ENCODE results near the gene KDM4C.

The KDM4C gene

DNA sequence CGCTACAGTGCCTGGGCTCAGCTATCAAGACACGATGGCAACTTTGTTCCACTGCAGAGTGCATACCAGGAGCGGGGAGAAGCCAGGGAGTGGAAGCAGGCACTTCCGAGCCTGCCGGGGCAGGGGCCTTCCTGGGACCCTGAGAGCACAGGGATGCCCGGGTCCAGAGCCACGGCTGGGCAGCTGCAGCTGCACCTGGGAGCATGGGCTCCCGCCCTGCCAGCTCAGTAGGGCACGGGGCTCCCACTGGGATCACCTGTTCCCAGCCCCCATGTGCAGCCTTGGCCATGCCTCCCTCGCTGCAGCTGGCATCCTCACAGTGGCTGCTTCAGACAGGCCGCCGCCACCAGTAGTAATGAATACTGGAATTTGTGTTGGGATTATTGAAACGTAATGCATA, 391.5 kb downstream of the KDM4C start:
- DNase-seq, result no peak

DNA sequence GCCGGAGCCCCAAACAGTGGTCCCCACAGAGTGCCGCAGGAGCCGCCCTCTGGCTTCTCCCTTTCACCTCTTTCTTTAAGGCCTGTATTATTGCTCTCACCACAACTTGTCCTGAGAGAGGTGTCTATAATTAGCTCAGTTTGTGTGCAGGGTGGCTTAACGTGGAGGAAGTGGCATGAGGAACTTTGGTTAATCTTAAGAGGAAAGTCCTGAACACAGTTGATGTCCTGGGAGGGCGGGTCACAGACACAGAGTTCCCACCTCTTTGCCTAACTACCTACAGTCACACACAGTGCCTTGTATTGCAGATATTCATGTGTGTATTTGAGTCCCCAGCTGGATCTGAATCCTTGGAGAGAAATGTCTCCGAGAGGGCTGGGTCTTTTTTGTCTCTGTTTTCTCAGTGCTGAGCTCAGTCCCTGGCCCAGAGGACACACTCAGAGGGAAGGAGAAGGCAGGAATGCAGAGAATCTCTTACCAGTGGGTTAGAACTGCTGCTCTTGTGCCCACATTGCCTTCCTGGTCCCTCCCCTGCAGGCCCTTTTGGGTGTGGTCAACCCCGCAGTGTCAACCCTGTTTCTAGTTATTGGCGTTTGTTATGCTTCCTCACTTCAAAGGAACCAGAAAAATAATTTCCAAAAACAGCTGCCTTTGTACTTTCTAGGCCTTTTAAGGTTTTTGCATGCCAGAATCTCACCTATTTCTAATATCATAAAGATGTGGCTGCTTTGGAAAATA, 392.5 kb downstream of the KDM4C start:
- no peak for DNase-seq

DNA sequence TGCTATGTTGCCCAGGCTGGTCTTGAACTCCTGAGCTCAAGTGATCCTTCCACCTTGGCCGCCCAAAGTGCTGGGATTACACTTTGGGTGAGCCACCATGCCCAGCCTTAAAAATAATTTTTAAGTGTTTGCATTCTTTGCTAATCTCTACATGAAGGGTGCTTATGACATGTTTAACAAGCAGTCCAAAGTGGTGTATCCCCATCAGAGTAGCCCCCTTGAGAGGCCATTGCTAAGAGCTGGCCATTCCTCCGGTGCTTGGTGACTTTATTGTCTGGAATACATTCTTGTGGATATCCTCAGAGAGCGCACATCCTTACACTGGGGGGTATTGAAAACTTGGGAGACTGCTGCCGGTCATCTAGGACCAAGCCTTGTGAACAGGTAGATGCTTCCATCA, 395.4 kb downstream of the KDM4C start:
- no peak for DNase-seq

DNA sequence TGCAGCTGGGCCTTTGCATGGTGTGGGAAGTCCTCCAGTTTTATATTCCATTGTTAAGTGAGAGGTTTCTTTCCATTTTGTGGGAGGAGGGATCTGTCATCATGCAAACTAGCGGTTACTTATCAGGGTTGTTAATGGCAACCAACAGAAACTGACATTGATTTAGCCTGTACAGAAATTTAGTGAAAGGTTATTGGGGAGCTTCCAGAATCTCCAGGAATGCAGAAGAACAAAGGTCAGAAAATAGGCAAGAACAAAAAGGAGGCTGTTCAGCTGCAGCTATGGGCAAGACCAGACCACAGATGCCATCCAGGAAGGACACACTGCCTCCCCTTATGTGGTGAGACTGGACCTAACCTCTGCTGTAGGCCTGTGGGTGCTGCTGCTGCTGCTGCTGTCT, 395.8 kb downstream of the KDM4C start:
- DNase-seq, result no peak

DNA sequence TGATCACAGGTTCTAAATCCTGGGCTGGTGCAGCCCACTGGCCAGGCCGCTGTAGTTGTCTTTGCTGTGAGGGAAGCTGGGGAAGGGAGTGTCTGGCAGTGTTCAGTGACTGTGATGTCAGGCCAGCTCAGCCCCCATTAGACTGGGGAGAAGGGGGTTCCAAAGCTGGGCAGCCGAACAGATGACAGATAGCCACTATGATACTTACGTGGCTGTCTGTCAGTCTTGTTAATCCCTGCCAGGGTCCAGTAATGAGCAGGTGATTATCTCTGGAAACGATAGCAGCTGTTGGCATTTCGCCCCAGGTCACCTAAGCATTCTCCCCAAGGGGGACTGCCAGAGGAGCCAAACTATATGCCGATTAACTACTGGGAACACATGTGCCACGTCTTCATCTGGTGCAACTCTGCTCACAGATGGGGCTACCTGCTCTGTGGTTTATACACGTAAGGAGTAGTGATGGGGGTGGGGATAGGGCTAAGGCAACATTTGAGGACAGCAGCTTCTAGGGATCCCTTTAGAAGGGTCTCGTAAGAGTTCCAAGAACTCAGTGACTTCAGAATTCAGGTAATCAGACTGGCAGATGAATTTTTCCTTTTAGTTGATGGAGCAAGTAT, 396.3 kb downstream of the KDM4C start:
- DNase-seq, result no peak

DNA sequence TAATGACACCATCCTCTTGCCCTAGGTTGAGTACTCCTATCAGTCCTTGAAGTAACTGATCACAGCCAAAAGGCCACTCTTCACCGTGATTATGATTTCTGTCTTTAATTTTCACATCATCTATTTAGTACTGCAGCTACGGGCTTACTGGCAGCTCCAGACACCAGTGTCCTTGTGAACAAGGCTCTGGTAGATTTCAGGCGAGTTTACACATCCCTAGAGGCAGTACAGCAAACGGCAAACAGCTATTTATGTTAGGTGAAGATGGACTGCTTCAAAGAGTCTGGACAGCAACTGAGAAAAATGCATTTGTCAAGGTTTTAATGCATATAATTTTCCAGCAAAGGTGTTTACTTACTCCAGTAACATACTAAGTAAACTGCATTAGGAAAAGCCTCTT, 396.9 kb downstream of the KDM4C start:
- no peak for DNase-seq

DNA sequence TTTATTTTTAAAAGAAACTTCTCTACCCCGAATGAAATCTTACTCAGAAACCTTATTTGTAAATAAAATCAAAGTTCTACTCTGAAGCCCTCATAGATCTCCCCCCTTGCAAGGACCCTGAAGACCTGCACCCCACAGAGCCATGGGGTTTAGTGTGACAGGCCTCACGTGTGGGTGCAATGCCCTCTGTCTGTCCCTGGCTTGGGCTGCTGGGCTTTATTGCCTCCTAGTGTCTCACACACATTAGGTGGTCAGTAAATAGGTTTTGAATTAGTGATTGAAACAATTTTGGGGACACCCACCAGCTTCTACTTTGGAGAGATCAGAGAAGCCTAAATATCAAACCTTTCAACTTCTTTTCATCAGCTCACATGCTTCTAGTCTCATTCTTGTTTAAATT, 403.7 kb downstream of the KDM4C start:
- no peak for DNase-seq

DNA sequence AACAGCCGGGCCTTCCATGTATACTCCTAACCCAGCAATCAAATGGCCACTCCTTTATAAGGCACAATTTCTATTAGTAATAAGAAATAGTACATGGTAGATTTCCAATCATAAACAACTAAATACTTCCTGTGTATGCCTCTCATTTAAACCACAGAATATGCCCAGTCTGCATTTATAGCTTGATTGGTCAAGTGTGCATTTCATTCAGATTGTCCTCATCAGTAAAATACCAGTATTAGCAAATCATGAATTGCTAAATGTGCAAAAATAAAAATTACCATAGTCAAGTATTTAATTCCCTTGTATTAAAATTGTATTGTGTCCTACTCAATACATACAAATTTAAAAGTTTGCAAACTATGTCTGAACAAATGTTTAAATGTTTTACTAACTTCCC, 406.2 kb downstream of the KDM4C start:
- no peak for DNase-seq

DNA sequence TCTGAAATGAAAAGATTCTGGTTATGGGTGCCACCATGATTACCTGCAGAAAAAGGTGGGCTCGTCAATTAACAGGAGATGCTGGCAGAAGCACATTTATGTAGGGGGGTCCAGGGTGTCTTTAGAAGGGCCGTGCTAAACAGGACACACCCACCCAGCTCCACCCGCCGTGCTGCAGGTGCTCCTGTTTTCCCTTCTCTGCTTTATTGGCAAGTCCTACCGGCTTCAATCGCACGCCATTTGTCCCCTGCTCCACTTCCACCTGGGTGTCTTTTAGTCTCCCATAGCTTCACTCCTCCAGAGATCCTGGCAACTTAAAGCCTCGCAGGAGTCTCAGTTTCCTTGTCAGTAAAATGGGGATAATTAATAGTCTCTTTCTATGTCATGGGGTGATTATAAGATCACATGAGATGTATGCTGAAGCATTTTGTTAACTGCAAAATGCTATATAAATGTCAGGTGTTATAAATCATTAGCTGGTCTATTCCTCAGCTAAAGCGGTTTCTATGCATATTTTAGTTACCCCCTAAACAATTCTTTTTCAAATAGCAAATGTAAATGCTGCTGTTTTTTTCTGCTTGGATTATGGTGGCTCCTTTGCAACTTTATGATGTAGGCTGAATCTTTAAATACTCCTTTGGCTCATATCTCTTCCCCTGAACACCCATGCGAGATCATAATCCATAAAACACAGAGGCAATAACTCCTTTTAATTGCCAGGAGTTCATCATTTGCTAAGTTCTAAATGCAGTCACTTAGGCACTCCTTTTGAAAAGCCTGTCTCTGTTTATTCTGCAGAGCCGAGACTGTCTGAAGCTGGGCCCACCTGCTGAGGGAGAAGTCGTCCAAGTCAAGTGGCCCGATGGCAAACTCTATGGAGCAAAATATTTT, 406.9 kb downstream of the KDM4C start:
- DNase-seq, result no peak

DNA sequence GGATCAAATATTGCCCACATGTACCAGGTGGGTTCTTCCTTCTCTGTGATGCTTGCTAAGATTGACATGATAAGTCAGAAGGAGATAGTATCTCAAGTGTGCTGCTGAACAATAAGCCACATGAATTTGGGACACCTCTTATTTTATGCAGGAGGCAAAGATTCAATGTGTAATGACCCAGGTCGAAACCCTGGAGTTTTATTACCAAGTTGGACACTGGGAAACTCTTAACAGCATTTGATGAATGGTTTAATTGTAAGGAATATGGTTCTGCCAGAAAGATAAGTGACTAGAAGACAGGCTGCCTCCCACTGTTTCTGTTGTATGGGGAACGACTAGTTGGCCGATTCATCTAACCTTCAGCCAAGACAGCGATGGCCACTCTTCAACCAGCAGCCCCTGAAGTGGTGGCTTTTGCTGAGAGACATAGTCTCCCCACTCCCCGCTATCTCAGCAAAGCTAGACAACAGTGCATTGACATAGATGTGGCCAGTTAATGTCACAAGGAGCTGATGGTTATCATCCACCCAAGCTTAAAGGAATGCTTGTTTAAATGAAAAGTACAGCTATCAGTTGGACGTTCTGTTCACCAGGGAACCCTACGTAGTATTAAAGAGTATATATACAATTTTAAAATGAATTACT, 407.7 kb downstream of the KDM4C start:
- DNase-seq, result no peak

DNA sequence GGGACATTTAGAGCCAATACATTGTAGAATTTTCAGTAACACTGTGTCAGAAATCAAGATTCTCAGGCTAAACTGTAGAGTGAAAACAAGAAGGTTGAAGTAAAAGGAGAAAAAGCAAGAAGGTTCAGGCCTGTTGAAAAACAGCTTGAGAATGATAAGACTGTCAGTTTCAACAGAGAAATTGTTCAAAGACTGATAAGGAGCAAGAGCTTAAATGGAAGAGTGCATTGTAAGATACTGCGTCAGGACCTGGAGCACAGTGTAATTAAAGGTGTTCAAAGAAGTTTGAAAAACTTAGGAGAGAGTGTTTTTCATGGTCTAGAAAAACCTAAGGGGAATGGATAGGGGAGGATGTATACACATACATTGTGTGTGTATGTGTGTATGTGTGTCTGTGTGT, 408.3 kb downstream of the KDM4C start:
- no peak for DNase-seq

DNA sequence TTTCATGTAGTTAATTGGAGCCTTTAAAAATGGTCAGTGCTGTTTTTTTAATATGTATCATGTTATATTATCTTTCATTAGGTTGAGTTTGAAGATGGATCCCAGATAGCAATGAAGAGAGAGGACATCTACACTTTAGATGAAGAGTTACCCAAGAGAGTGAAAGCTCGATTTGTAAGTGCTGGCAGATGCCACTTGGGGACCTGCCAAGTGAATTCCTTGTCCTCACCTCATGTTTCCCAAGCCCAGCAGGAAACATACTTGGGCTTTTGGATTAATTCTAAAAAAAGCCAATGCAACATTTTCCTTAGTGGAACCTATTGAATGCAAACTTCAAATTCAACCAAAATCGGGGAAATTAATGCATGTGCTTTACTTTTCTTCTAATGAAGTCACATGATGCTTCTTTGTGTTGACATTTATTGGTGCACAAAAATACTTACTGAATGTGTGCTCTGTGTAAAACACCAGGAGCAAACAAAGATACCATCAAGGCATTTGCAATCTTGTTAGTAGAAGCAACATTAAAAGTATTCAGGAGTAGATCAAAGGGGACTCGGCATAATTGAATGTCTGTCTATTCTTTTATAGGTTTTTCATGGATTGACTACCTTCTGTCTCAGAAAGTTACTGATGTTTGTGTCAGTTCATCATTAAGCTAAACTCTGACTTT, 412.1 kb downstream of the KDM4C start:
- DNase-seq, result no peak

DNA sequence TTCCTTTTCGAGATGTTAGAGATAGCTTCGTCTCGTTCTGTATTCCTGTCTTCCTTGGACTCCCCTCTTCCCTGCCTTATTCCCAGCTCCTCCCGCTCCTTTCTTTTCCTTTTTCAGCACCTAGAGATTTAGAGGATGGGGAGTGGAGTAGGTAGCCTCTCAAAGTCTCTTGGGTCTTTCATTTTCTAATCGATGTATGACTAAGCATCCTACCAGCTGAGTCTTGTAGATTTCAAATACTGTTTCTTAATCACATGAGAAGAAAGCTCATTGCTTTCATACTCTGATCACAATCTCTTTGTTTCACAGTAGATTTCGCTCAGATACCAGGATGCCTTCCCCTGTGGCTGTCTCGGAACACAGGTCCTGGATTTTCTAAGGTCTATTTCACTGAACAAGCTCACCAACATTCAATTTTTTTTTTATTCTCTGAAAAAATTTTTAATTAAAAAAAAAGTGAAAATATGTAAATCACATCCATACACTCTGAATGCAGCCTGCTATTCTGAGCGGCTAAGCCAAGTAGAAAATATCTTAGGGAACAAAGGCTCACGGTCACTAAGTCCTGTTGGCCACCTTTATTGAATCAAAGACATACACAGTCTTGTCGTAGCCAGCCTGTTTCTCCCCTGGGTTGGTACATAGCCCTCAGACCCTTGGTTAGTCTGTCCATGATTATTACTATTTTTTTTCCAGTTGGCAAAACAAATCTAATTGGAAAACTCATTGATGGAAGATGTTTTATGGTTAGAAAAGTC, 413.8 kb downstream of the KDM4C start:
- DNase-seq, result no peak

DNA sequence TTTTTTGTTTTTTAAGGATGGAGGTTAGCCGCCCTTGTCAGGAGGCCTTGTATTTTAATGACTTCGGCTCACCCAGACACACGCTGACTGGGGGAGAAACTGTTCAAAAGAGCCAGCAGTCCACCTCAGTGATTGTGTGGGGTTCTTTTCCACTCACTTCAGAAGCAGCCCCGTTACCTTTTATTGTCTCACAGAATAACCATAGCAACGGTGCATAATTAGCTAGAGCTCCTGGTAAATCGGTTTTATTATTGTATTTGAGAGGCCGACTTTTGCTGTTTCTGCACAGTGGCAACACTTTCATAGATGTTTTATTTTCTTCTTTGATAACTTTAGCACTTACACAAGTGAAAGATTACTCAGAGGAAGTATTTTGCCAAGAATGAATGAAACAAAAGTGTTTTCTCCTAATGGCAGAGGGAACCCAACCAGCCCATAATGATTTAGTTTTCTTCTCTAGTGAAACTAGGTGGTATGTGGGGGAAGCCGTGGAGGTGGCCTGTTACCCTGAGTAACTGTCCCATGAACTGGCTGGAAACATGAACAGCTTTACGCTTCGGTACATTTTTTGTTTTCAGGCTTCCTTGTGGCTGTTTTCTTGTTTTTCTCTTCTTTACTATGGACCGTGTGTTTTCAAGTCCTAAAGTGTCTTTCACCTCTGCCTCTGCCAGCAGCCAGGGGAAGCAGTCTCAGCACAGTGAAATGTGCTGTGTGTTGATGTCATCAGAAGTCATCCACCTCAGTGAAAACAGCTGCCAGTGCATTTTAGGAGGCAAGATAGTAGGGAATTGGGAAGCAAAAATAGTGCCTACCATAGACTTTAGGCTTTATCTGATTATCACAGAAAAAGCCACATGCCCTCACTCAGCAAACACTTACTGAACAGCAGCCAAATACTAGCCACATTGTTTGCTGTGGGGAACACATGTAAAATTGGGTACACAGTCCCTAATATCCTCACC, 414.7 kb downstream of the KDM4C start:
- no peak for DNase-seq

DNA sequence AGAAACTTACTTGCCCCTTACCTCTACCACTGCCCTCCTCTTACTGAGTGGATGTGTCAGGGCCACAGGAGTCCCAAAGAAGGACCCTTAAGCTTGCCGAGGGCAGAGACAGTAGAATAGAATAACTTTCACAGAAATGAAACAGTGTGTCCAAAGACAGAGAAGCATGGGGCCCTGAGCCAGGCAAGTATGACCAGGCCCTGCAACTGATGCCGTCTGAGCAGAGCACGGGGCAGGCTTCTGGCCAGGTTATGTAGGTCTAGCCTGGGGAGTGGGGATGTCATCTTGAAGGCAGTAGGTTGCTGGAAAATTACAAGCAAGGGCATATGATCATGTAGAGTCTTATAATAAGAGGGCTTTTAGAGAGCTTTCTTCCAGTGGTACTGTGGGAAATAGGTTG, 415.4 kb downstream of the KDM4C start:
- peak; percentile 30 for DNase-seq

DNA sequence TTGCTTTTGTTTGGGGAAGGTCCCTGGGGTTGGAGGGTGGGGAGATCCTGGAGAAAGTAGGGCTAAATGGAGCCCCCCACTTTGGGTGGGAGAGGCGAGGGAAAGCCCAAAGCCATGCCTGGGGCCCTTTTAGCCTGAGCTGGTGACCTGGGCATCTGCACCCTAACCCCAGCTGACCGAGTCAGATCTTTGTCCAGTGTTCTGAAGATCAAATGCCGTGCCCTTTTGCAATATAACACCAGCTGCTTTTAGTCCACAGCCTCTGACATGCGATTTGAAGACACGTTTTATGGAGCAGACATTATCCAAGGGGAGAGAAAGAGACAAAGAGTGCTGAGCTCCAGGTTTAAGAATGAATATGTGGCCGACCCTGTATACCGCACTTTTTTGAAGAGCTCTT, 416.5 kb downstream of the KDM4C start:
- no peak for DNase-seq

DNA sequence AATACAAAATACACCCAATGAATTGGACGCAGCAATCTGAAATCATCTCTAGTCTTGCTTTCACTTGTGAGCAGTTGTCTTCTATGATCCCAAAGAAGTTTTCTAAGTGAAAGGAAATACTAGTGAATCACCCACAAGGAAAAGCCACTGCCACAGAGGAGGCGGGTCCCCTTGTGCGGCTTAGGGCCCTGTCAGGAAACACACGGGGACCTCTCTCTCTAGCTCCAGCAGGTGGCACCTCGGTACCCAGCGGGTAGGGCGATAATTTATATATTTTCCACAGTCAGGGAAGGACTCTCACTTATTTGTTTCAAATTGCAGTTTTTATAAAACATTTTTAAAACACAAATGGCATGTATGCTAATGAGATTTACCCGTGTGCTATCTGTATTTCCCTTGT, 417.1 kb downstream of the KDM4C start:
- no peak for DNase-seq

DNA sequence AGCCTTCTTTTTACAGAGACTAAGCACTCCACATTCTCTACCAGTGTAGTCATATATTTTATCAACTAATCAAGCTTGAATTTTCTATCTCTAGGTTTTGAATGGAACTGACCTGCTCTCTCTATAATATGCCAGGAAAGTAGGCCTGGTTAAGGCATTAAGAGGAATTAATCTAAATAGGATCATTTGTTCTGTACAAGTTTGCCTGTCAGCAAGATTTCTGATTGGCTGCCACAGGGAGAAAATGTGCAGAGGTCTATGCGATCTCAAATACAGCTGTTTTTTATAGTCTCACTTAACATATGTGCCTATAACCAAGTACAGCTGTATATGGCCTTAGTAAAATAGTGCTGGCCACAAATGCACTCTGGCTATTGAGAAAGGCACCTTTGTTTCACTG, 418.8 kb downstream of the KDM4C start:
- peak; percentile 44 for DNase-seq

DNA sequence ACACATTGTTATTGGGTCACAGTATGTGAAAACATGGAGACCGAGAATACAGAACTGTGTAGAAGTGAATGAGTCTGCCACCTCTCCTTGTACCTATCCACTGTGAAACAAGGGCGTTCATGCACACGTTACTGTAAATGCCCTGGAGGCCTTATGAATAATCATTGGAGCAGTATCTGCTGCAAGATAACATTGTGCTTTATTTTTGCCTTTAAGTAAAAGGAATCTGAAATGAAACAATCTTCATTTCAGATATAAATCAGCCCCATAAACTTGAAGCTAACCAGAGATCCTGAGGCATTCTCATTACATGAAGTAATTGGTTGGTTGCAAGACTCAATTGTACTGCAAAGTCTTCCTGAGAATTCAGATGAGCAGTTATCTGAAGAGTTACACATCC, 419.6 kb downstream of the KDM4C start:
- DNase-seq, result no peak

DNA sequence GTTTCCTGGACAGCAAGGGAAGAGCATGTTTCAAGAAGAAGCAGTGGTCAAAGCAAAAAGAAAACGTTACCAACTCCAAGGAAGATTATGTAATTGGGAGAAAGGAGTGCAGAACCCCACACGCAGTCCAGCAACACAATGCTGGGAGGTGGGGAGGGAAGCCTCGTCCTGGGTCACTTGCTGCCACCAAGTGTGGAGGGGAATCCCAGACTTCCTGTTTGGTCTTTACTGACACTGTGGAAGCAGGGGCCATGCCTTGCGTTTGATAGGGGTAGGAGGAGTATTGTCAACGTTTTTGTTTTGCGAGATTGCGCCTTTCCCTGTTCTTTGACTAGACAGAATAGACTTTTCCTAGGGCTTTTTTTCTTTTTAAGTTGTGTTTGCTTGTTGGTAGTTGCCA, 421.0 kb downstream of the KDM4C start:
- no peak for DNase-seq

DNA sequence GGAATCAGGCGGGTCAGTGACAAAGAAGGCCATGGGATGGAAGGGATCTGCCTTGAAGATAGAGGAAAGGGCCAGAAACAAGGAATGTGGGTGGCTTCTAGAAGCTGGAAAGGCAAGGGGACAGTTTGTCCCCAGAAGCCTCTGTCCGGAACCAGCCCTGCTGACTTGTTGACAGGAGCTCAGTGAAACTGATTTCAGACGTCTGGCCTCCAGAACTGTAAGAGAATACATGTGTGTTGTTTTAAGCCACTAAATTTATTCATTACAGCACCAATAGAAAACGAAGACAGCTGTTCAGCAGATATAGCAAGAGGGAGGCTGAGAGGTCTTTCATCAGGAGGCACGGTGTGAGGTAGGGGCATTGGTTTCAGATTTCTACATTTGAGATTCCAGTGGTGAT, 422.5 kb downstream of the KDM4C start:
- DNase-seq, result no peak

Data from femur (tissue), 1 donor.